ENCODE measurements around the gene ZNF766. TPM values are rescaled to one million over a fixed set of nuclear protein-coding genes. Genes with fewer than 3 reads are reported as not detected.

Gene ZNF766
- total and polyA plus RNA-seq, 9 of the 15 experiments (the other 6 are each of a cell fraction or from before 2014, with no cell fraction given), result 6.7 to 23.0 (median 11.2) TPM

- TF ChIP-seq TFE3 (CRISPR knock-in tag; IDR thresholded peaks at IDR 0.05) (no peak), CTCFL (IDR thresholded peaks at IDR 0.05; ENCODE audit: borderline replicate concordance, insufficient read depth, low read depth, low read length, poor library complexity, severe bottlenecking) (no peak), ZBED1 (IDR thresholded peaks at IDR 0.05) (no peak), NR4A1 (CRISPR knock-in tag; IDR thresholded peaks at IDR 0.05) (no peak), NR4A1 (tag; IDR thresholded peaks at IDR 0.05) (no peak), PURB (CRISPR knock-in tag; IDR thresholded peaks at IDR 0.05; ENCODE audit: low read depth) (no peak), TRIM28 (IDR thresholded peaks at IDR 0.05) (no peak), EP300 (IDR thresholded peaks at IDR 0.05; ENCODE audit: low read length) (no peak; the same call in 1 of the 2 replicates), KDM4B (IDR thresholded peaks at IDR 0.05; ENCODE audit: borderline replicate concordance in 2 of 2, low read depth in 1 of 2) (peak in 1 of 2 experiments; percentile 53; a peak in 1 of 4 replicates), ZNF79 (CRISPR knock-in tag; IDR thresholded peaks at IDR 0.05; ENCODE audit: low read depth) (no peak), ZNF583 (CRISPR knock-in tag; IDR thresholded peaks at IDR 0.05) (no peak), SMAD4 (CRISPR knock-in tag; conservative IDR thresholded peaks at IDR 0.05) (0 out of 2 replicates have a peak, but pooled peaks have one; percentile 51), RBM25 (IDR thresholded peaks at IDR 0.05; ENCODE audit: low read depth, low read length, severe bottlenecking) (peak; percentile 39), HMBOX1 (IDR thresholded peaks at IDR 0.05) (no peak), OTX1 (CRISPR knock-in tag; IDR thresholded peaks at IDR 0.05) (0 out of 2 replicates have a peak, but pooled peaks have one; percentile 8), SIN3A (IDR thresholded peaks at IDR 0.05; ENCODE audit: borderline replicate concordance in 2 of 2, control insufficient read depth in 1 of 2, low read depth in 2 of 2, low read length in 2 of 2) (peak; percentile 7 to 72; a peak in 1 of 4 replicates), MIER1 (IDR thresholded peaks at IDR 0.05; ENCODE audit: low read depth) (no peak)
- TF ChIP-seq, protein P1, sequence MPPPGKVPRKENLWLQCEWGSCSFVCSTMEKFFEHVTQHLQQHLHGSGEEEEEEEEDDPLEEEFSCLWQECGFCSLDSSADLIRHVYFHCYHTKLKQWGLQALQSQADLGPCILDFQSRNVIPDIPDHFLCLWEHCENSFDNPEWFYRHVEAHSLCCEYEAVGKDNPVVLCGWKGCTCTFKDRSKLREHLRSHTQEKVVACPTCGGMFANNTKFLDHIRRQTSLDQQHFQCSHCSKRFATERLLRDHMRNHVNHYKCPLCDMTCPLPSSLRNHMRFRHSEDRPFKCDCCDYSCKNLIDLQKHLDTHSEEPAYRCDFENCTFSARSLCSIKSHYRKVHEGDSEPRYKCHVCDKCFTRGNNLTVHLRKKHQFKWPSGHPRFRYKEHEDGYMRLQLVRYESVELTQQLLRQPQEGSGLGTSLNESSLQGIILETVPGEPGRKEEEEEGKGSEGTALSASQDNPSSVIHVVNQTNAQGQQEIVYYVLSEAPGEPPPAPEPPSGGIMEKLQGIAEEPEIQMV (tag; conservative IDR thresholded peaks at IDR 0.05; ENCODE audit: low read depth), result no peak
- TF ChIP-seq, protein P2, sequence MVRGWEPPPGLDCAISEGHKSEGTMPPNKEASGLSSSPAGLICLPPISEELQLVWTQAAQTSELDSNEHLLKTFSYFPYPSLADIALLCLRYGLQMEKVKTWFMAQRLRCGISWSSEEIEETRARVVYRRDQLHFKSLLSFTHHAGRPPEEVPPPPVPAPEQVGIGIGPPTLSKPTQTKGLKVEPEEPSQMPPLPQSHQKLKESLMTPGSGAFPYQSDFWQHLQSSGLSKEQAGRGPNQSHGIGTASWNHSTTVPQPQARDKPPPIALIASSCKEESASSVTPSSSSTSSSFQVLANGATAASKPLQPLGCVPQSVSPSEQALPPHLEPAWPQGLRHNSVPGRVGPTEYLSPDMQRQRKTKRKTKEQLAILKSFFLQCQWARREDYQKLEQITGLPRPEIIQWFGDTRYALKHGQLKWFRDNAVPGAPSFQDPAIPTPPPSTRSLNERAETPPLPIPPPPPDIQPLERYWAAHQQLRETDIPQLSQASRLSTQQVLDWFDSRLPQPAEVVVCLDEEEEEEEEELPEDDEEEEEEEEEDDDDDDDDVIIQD (CRISPR knock-in tag; IDR thresholded peaks at IDR 0.05), result no peak
These were observed at the start of gene ZNF766 (continued) for GRCh38 chr19:52269338-52270261.
